Heart right ventricle (tissue), 16 donors: ENCODE measurements around the gene PACSIN2. TPM values are rescaled to one million over a fixed set of nuclear protein-coding genes. Genes with fewer than 3 reads are reported as not detected.

Experiments used
- ATAC-seq, 8 donors: fragments of 200-7000 bp; cut with Tn5 transposase; one replicate each; pipeline ENCODE4 v1.9.1; 2020; ENCODE audit warnings: mild to moderate bottlenecking in 8 of 8, moderate library complexity in 8 of 8, moderate number of reproducible peaks in 1 of 8
- DNase-seq, 2 donors: peaks; one replicate each; pipeline ENCODE4 v3.0.0-alpha.2; 2020
- H3K27ac ChIP-seq, 10 donors: fragments of 200-600 bp; sonication (generic) in 2 of 10; one replicate each; pipeline versions ENCODE4 v1.5.0 to v1.8.0; 2020 to 2022; ENCODE audit warnings: mild to moderate bottlenecking in 3 of 10
- H3K27me3 ChIP-seq, 7 donors: fragments of 200-600 bp; one replicate each; pipeline ENCODE4 v1.8.0; 2021 to 2022; ENCODE audit warnings: mild to moderate bottlenecking in 2 of 7
- H3K36me3 ChIP-seq, 9 donors: fragments of 200-600 bp; sonication (generic) in 1 of 9; one replicate each; pipeline versions ENCODE4 v1.5.0 to v1.8.0; 2020 to 2022; ENCODE audit warnings: mild to moderate bottlenecking in 2 of 9
- H3K4me1 ChIP-seq, 9 donors: fragments of 200-600 bp; sonication (generic) in 1 of 9; one replicate each; pipeline versions ENCODE4 v1.5.0 to v1.8.0; 2020 to 2022; ENCODE audit warnings: mild to moderate bottlenecking in 4 of 9
- H3K4me3 ChIP-seq, 10 donors: fragments of 200-600 bp; sonication (generic) in 2 of 10; one replicate each; pipeline versions ENCODE4 v1.5.0 to v1.8.0; 2020 to 2022; ENCODE audit warnings: mild to moderate bottlenecking in 7 of 10, moderate library complexity in 2 of 10
- H3K9me3 ChIP-seq, 11 donors: fragments of 200-600 bp in 10 of 11; sonication (generic) in 2 of 11; one replicate each; pipeline versions ENCODE4 v1.5.0 to v1.8.0; 2013 to 2022; ENCODE audit warnings: mild to moderate bottlenecking in 2 of 11, control low read depth in 1 of 11, moderate library complexity in 1 of 11
- WGBS, 2 donors: extraction: QIAGEN DNeasy Blood & Tissue Kit; methylation state at CpG; one replicate each; pipeline ENCODE4 v1.1.7; 2013; ENCODE audit warnings: inconsistent platforms in 1 of 2; 5-methylcytosine and 5-hydroxymethylcytosine counted together
- intact Hi-C, 10 donors: fragments of 100-400 bp; cut with DNase I; formaldehyde crosslinking; loops; one replicate each; pipeline versions ENCODE4 v1.11.1 to v1.14.2; 2022
- long read RNA-seq, 3 donors: library from polyadenylated mRNA; unstranded; transcript quantifications; one replicate each; pipeline ENCODE4 v2.0.0, GENCODE V29; 2020 to 2021
- polyA plus RNA-seq, 2 donors: library from polyadenylated mRNA; stranded (reverse); fragments of 200-250 nt; gene quantifications; one replicate each; pipeline ENCODE4 v1.2.3, GENCODE V29; 2013
- total RNA-seq, 10 donors: library from RNA; stranded (reverse); fragmentation: NEBNext Ultra II Directional in 3 of 10; extraction: Animal tissue kit (Norgen Biotek cat#: 25700) in 3 of 10; gene quantifications; one replicate each; pipeline versions ENCODE4 v1.2.1 to v1.2.4, GENCODE V29; 2021 to 2023
- TF ChIP-seq, protein P1 (sequence below), 9 donors: fragments of 200-600 bp; sonication (generic) in 2 of 9; IDR thresholded peaks; one replicate each; pipeline versions ENCODE4 v1.5.0 to v1.8.0; 2021 to 2022; ENCODE audit warnings: antibody characterized with exemption in 9 of 9, mild to moderate bottlenecking in 5 of 9, moderate library complexity in 1 of 9
- donor health status: Arrhythmogenic right ventricular cardiomyopathy.
- donor health status: ischemic (EF 13 %, LVEDD 7.1; RV severe dilation, severe dysfunction).
- donor health status: healthy with polysubstance abuse.
- donor health status: DM: no; HTN: yes; CAD: no.
- donor health status: DM: no; HTN: no; CAD: no.
- donor health status: ischemic (EF 25% LVEDD 6.9; RV normal size, moderate dysfunction).
- donor health status: ischemic (EF 25% LVEDD 5.7; RV mildly dilated, moderate dysfunction).
- donor health status: healthy.
- donor health status: DM: yes; HTN: yes; CAD: no.
- donor health status: Ischemic cardiomyopathy.
- donor health status: ischemic (EF 35%, LVEDD 5.7; RV mildly dilated, moderate dysfunction).
- donor health status: nonischemic (EF 11% LVEDD 7.7; RV severe dilation, severe dysfunction).
- donor health status: DM: yes; HTN: yes; CAD: no.
- donor health status: PGD.
- donor health status: ischemic (EF 29% LVEDD 5.4; RV normal size, mild dysfunction).
- donor health status: nonischemic (EF 23%, LVEDD 6.1; RV moderate dilation, normal function).

Gene PACSIN2, protein sequence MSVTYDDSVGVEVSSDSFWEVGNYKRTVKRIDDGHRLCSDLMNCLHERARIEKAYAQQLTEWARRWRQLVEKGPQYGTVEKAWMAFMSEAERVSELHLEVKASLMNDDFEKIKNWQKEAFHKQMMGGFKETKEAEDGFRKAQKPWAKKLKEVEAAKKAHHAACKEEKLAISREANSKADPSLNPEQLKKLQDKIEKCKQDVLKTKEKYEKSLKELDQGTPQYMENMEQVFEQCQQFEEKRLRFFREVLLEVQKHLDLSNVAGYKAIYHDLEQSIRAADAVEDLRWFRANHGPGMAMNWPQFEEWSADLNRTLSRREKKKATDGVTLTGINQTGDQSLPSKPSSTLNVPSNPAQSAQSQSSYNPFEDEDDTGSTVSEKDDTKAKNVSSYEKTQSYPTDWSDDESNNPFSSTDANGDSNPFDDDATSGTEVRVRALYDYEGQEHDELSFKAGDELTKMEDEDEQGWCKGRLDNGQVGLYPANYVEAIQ
- total RNA-seq (10 to 100 TPM; 45.0 to 69.7 (median 57.8) TPM), polyA plus RNA-seq (10 to 100 TPM; 24.3 to 41.7 TPM)
- long read RNA-seq, donor 1, transcript PACSIN2-201 (11 exons, 3,249 nt), result major isoform, 46 of 108 reads
- long read RNA-seq, donor 1, partial matches to known transcripts, result 20 of 108 reads
- long read RNA-seq, donor 1, other reads (novel, unspliced or antisense), result 39 of 108 reads
- long read RNA-seq, donor 2, transcript PACSIN2-201 (11 exons, 3,249 nt), result major isoform, 68 of 166 reads
- long read RNA-seq, donor 2, partial matches to known transcripts, result 23 of 166 reads
- long read RNA-seq, donor 2, other reads (novel, unspliced or antisense), result 75 of 166 reads
- long read RNA-seq, donor 3, transcript PACSIN2-201 (11 exons, 3,249 nt), result major isoform, 51 of 135 reads
- long read RNA-seq, donor 3, partial matches to known transcripts, result 25 of 135 reads
- long read RNA-seq, donor 3, other reads (novel, unspliced or antisense), result 56 of 135 reads

DNA sequence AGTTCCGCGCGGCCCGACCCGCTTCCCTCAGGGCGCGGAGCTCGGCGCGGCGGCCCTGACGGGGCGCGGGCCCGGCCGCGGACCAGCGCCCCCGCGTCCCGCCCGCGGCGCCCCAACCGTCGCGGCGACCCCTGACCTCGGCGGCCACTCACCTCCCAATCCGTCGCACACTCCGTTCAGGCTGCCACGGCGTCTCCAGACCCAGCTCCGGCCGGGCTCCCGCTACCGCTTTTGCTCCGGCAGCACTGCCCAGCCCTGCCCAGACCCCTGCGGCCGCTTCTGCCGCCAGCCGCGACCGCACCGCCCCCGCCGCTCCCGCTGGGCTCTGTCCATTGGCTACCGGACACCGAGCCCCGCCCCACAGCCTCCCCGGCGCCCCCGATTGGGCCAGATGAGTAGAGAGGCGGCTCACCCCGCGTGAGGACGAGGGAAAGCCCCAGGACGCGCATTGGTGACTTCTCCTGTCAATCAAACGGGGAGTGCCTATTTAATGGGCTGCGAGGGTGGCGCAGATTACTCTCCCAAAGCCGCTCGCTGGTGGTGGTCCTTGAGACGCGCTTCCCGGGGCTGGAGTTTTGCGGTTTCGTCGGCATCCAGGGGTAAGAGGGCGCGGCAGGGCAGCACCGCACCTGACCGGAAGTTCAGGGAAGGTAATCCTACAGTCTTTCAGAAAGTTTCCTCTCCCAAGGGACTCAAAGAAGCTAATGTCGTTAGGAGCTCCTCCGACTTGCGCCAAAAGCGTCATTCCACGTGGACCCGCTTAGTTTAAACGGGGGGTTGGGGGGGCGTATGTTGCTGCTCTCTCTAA lies at the start of gene PACSIN2:
PACSIN2 (minus strand) TSS at position 281 of the 808 bp plus-strand sequence. CDS start 103,069 bp downstream, outside the sequence.
- TF ChIP-seq, protein P1, sequence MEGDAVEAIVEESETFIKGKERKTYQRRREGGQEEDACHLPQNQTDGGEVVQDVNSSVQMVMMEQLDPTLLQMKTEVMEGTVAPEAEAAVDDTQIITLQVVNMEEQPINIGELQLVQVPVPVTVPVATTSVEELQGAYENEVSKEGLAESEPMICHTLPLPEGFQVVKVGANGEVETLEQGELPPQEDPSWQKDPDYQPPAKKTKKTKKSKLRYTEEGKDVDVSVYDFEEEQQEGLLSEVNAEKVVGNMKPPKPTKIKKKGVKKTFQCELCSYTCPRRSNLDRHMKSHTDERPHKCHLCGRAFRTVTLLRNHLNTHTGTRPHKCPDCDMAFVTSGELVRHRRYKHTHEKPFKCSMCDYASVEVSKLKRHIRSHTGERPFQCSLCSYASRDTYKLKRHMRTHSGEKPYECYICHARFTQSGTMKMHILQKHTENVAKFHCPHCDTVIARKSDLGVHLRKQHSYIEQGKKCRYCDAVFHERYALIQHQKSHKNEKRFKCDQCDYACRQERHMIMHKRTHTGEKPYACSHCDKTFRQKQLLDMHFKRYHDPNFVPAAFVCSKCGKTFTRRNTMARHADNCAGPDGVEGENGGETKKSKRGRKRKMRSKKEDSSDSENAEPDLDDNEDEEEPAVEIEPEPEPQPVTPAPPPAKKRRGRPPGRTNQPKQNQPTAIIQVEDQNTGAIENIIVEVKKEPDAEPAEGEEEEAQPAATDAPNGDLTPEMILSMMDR (IDR thresholded peaks at IDR 0.05), result no peak
- intact Hi-C loops, result loop anchor here in 4 of 10 donors (5.0 to 10.0 kb wide), 4 partner anchors 60 to 158 kb away; partner anchors contain the start of gene ARFGAP3 (in 1 of the 4)
- H3K27me3 ChIP-seq, result no peaks in the 10 kb centered on the region
- DNase-seq (peak; percentile 100), ATAC-seq (peak; percentile 99 to 100 (median 100))
- H3K4me1 ChIP-seq, result peaks cover 4 to 34% (median 16%) of the 10 kb centered on the region in 9 donors
- peak within 1 kb of the TSS; percentile 57 to 81 (median 74) for H3K27ac ChIP-seq
- peak within 1 kb of the TSS; percentile 54 to 92 (median 82) for H3K4me3 ChIP-seq
- H3K36me3 ChIP-seq, result no peaks in the 10 kb centered on the region
- WGBS, 2 donors, result 0% methylated on average over 77 to 85 of the region's 85 CpGs
- H3K9me3 ChIP-seq, result no peaks in the 10 kb centered on the region

DNA sequence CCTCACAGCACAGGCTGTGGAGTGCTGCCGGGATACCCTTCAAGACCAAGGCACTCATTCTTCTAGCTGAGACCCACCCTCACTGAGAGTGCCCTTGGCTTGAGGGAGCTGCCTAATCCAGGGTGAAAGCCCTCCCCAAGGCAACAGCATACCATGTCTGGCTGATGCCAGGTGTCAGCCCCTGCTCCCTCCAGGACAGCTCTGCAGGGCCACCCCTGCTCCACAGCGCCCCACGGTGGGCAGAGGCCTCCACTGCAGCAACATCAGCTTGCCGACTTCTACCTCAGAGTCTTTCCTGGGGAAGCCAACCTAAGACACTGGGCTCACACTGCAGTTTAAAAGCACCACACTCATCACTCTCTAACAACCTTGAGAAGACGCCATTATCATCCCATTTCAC lies 45.2 kb upstream of the PACSIN2 start:
- no peak for DNase-seq
- intact Hi-C loops, result no loop called here
- no peaks in the 10 kb centered on the region for H3K9me3 ChIP-seq
- ATAC-seq, result peak in 2 of 8 donors; percentile 33 to 45
- WGBS, 2 donors, result 58 to 66% methylated on average over 5 of the region's 5 CpGs
- peaks cover 0 to 79% (median 17%) of the 10 kb centered on the region in 9 donors for H3K36me3 ChIP-seq
- H3K4me1 ChIP-seq, result no peaks in the 10 kb centered on the region
- H3K4me3 ChIP-seq, result no peak overlapping the region
- H3K27me3 ChIP-seq, result no peaks in the 10 kb centered on the region
- no peak overlapping the region for H3K27ac ChIP-seq
- TF ChIP-seq, protein P1 (IDR thresholded peaks at IDR 0.05), result peak in 8 of 9 donors; percentile 17 to 58 (median 50)

DNA sequence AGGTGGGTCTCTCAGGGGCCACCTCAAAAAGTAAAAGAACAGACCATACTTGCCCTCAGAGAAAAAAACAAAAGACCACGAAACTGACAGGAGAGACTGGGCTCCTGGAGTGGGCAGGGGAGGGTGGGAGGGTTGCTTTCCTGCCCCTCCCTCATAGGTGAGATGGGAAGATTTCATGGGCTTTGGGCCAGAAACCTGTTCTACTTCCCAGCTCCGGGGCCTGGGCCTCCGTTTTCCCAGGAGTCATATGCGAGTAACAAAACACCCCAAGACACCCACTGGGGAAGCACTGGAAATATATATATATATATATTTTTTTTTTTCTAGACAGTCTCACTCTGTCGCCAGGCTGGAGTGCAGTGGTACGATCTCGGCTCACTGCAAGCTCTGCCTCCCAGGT lies 42.7 kb upstream of the PACSIN2 start:
- WGBS, 2 donors, result 91 to 93% methylated on average over 7 of the region's 7 CpGs
- peaks cover 0 to 61% (median 9%) of the 10 kb centered on the region in 9 donors for H3K36me3 ChIP-seq
- H3K9me3 ChIP-seq, result no peaks in the 10 kb centered on the region
- no peak for ATAC-seq
- no peak for DNase-seq
- TF ChIP-seq, protein P1 (IDR thresholded peaks at IDR 0.05), result no peak
- H3K4me1 ChIP-seq, result no peaks in the 10 kb centered on the region
- intact Hi-C loops, result loop anchor here in 1 of 10 donors (10.0 kb wide), 1 partner anchor 63 kb away; no protein-coding TSS in a partner anchor
- H3K27ac ChIP-seq, result no peak overlapping the region
- H3K27me3 ChIP-seq, result no peaks in the 10 kb centered on the region
- H3K4me3 ChIP-seq, result no peak overlapping the region
